ENCODE data around the gene SH3PXD2A. TPM values are rescaled to one million over a fixed set of nuclear protein-coding genes. Genes with fewer than 3 reads are reported as not detected.

Gene SH3PXD2A
- total RNA-seq, 4 donors from 2014 or later: 6.2 to 16.8 (median 11.4) TPM

- DNase-seq (no peak), ATAC-seq (no peak)
- no peaks in the 10 kb centered on the region for H3K9me3 ChIP-seq
- peaks cover 0 to 14% of the 10 kb centered on the region in 2 donors for H3K36me3 ChIP-seq
- no peaks in the 10 kb centered on the region for H3K27me3 ChIP-seq
- TF ChIP-seq CTCF (IDR thresholded peaks at IDR 0.05 in 4 of 5, conservative IDR thresholded peaks at IDR 0.05 in 1 of 5) (no peak), POLR2A (IDR thresholded peaks at IDR 0.05) (no peak)
- peaks cover 39 to 57% of the 10 kb centered on the region in 2 donors for H3K4me1 ChIP-seq
- in situ Hi-C loops (cut with MboI; ENCODE audit: low sequenced_read_pairs in 4 of 4) (loop anchor here in 2 of 4 donors (10.0 to 25.0 kb wide), 3 partner anchors 95 to 320 kb away; partner anchors contain the start of gene SFR1 (in 1 of the 2)), intact Hi-C loops (cut with DNase I; ENCODE audit: low total_unique reads) (loop anchor here (1.0 to 10.0 kb wide), 2 partner anchors 75 to 133 kb away; partner anchors contain the start of gene SLK)
- no peak overlapping the region for H3K4me3 ChIP-seq
- peak overlapping the region in 2 of 4 donors; percentile 29 to 73 for H3K27ac ChIP-seq
Measured at GRCh38 chr10:103892181-103892580, 36.8 kb upstream of the SH3PXD2A start.

GRCh38 chr10:103890688-103891087 is 35.3 kb upstream of the SH3PXD2A start:
- Histone ChIP-seq H3K4me1 (peaks cover 38 to 52% of the 10 kb centered on the region in 2 donors), H3K4me3 (no peak overlapping the region), H3K9me3 (no peaks in the 10 kb centered on the region), H3K27ac (peak overlapping the region in 3 of 4 donors; percentile 14 to 55 (median 44)), H3K27me3 (no peaks in the 10 kb centered on the region), H3K36me3 (peaks cover 0 to 14% of the 10 kb centered on the region in 2 donors)
- in situ Hi-C loops (cut with MboI; ENCODE audit: low sequenced_read_pairs in 4 of 4) (loop anchor here in 2 of 4 donors (10.0 to 25.0 kb wide), 3 partner anchors 97 to 322 kb away; partner anchors contain the start of gene SFR1 (in 1 of the 2)), intact Hi-C loops (cut with DNase I; ENCODE audit: low total_unique reads) (loop anchor here (10.0 kb wide), 1 partner anchor 134 kb away; no protein-coding TSS in a partner anchor)
- ATAC-seq (no peak), DNase-seq (no peak)
- TF ChIP-seq POLR2A (IDR thresholded peaks at IDR 0.05) (no peak), CTCF (IDR thresholded peaks at IDR 0.05 in 4 of 5, conservative IDR thresholded peaks at IDR 0.05 in 1 of 5) (no peak)

GRCh38 chr10:103890194-103890658 is 34.9 kb upstream of the SH3PXD2A start:
- Histone ChIP-seq H3K27ac (peak overlapping the region in 3 of 4 donors; percentile 14 to 55 (median 44)), H3K27me3 (no peaks in the 10 kb centered on the region), H3K36me3 (peaks cover 0 to 14% of the 10 kb centered on the region in 2 donors), H3K4me3 (no peak overlapping the region), H3K4me1 (peaks cover 33 to 47% of the 10 kb centered on the region in 2 donors), H3K9me3 (no peaks in the 10 kb centered on the region)
- in situ Hi-C loops (cut with MboI; ENCODE audit: low sequenced_read_pairs in 4 of 4): loop anchor here in 2 of 4 donors (10.0 to 25.0 kb wide), 3 partner anchors 97 to 322 kb away; partner anchors contain the start of gene SFR1 (in 1 of the 2)
- DNase-seq: no peak
- TF ChIP-seq CTCF (IDR thresholded peaks at IDR 0.05 in 4 of 5, conservative IDR thresholded peaks at IDR 0.05 in 1 of 5) (no peak), POLR2A (IDR thresholded peaks at IDR 0.05) (no peak)
- ATAC-seq: no peak
- intact Hi-C loops (cut with DNase I; ENCODE audit: low total_unique reads): loop anchor here (10.0 kb wide), 1 partner anchor 135 kb away; no protein-coding TSS in a partner anchor

- intact Hi-C loops (cut with DNase I; ENCODE audit: low total_unique reads) (loop anchor here (2.0 to 5.0 kb wide), 4 partner anchors 30 to 458 kb away; partner anchors contain the start of genes SLK and STN1), in situ Hi-C loops (cut with MboI; ENCODE audit: low sequenced_read_pairs in 4 of 4) (loop anchor here in 3 of 4 donors (10.0 to 25.0 kb wide), 4 partner anchors 98 to 323 kb away; partner anchors contain the start of gene SFR1 (in 1 of the 3))
- Histone ChIP-seq H3K27ac (peak overlapping the region; percentile 78 to 86 (median 82)), H3K4me3 (no peak overlapping the region), H3K9me3 (no peaks in the 10 kb centered on the region), H3K4me1 (peaks cover 23 to 37% of the 10 kb centered on the region in 2 donors), H3K36me3 (peaks cover 0 to 14% of the 10 kb centered on the region in 2 donors), H3K27me3 (no peaks in the 10 kb centered on the region)
- DNase-seq (no peak), ATAC-seq (no peak)
- TF ChIP-seq CTCF (IDR thresholded peaks at IDR 0.05 in 4 of 5, conservative IDR thresholded peaks at IDR 0.05 in 1 of 5) (no peak), POLR2A (IDR thresholded peaks at IDR 0.05) (no peak)
Measured at GRCh38 chr10:103889121-103889720, 33.8 kb upstream of the SH3PXD2A start.

Data from gastrocnemius medialis (tissue), 4 donors.